HG02571 (cell line): Measurements from ENCODE around the gene ENTR1.

Source experiments
- ATAC-seq: cut with Tn5 transposase; IDR thresholded peaks from one replicate; pipeline ENCODE4 v1.9.1; 2021; ENCODE audit warnings: mild to moderate bottlenecking, moderate library complexity; ENCODE audit not compliant: unreplicated experiment

Gene ENTR1

GRCh38 chr9:136363949-136364748, 46.3 kb downstream of the ENTR1 start:
- ATAC-seq = no peak

- ATAC-seq = peak; percentile 67
These were observed 47.1 kb downstream of the ENTR1 start, which contains the start of gene DNLZ for GRCh38 chr9:136363106-136363948. DNLZ (minus strand) TSS chr9:136363744; CDS start chr9:136363714, 30 bp downstream.

GRCh38 chr9:136362450-136362784, 48.0 kb downstream of the ENTR1 start:
- ATAC-seq = no peak

DNA sequence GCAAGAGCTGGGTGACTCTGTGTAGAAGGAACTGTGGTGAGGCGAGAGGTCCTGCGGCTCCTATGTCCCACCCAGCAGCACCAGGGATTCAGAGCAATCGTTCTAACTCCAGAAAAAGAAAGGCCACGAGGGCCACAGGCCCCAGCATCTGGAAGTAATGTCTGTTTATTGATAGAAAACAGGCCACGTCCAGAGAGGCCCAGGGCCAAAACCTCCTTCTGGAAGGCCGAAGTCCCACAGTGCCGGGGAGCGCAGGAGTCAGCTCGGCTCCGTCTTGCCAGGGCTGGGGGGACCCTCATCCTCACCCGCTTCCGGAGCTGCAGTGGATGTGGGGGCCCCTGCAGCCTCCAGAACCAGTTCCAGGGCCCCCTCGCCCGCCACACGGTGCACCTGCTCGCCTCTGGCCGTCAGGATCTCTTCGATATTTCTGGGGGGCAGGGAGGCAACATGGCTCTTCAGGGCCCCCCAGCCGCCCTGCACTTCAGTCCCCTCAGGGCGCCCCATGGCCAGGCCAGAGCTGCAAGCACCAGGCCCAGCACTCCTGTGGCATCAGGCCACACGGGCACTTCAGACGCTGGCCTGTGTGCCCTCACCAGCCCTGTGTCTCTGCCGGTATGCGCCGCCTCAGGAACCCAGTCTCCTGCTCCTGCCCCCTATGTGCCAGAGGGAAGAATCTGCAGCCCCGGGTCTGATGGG, 48.5 kb downstream of the ENTR1 start:
- ATAC-seq = no peak

- ATAC-seq = no peak
These were observed 49.2 kb downstream of the ENTR1 start for GRCh38 chr9:136361047-136361753.

- ATAC-seq = no peak
These were observed 50.4 kb downstream of the ENTR1 start for GRCh38 chr9:136359774-136360718.

GRCh38 chr9:136358888-136359287, 51.5 kb downstream of the ENTR1 start:
- no peak for ATAC-seq

GRCh38 chr9:136358016-136358415, 52.4 kb downstream of the ENTR1 start:
- ATAC-seq = no peak

- ATAC-seq = no peak
These were observed 53.1 kb downstream of the ENTR1 start for GRCh38 chr9:136357202-136357725.

DNA sequence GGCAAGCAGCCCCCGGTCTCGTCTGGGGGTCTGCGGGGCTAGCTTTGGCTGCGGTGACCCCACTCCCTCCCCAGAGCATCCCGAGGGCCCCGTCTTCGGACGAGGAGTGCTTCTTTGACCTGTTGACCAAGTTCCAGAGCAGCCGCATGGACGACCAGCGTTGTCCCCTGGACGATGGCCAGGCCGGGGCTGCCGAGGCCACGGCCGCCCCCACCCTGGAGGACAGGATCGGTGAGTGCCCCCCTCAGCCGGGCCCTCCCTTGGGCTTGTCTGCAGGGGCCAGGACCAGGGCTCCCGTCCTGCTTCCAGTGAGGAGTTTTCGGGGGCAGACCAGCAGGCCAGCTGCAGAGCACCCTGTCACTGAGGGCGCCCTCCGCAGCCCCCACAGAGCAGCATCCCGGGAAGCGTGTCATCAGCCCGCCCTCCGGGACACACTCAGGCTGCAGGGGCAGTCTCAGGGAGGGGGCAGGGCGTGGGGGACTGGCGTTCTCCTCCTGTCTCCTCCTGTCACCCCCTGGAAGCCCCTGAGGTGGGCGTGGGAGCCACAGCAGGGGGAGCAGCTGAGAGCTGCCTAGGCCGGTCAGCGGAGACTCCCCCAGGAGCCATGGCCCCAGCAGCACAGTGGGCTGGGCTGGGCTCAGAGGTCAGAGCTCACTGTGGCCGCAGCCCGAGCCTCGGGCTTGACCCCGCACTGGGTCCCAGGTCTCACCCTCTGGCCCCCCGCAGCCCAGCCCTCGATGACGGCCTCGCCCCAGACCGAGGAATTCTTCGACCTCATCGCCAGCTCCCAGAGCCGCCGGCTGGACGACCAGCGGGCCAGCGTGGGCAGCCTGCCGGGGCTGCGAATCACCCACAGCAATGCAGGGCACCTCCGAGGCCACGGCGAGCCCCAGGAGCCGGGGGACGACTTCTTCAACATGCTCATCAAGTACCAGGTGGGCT, 54.5 kb downstream of the ENTR1 start:
- ATAC-seq = no peak

GRCh38 chr9:136354592-136355085, 55.8 kb downstream of the ENTR1 start:
- no peak for ATAC-seq

DNA sequence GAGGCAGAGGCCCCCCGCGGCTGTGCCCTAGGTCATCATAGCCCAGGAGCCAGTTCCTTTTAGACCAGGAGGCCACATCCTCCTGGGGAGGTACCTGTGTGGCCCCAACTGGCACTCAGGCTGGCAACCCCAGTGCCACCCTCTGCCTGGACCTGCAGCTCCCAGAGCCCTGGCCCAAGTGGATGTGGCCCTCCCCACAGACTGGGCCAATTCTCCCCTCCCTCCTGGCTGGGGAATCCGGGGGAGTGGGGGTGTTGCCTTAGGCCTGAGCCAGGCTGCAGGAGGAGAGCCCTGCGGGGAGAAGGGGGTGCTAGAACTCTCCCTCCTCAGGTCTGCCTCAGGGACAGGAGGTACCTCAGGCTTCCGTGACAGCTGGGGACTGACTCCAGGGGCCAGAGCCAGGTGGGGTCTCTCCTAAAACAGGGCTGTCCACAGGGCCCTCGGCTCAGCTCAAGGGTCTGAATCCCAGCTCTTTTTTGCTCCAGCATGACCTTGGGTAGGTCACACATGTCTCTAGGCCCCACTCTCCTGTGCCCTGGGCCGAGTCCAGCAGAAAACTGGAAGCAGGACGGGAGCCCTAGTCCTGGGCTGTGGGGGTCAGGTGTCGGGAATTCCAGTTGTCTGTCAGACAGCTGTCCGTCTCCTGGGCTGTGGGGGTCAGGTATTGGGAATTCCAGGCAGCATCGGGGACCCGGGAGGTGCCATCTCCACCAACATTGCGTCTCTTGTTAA, 56.5 kb downstream of the ENTR1 start:
- no peak for ATAC-seq

GRCh38 chr9:136353088-136353487, 57.3 kb downstream of the ENTR1 start:
- no peak for ATAC-seq

GRCh38 chr9:136352682-136353081, 57.7 kb downstream of the ENTR1 start:
- no peak for ATAC-seq
